Panc1 (cell line): ENCODE results near the gene RBM19. TPM values are rescaled to one million over a fixed set of nuclear protein-coding genes. Genes with fewer than 3 reads are reported as not detected.

Experiments used
- ATAC-seq: fragments of 200-7000 bp; cut with Tn5 transposase; 2 replicates; pipeline ENCODE4 v1.9.1; 2020; ENCODE audit warnings: mild to moderate bottlenecking, moderate library complexity
- BruUV-seq: library from RNA; stranded (reverse); fragments of 400-500 nt; replicated peaks from 2 replicates; lab custom pipeline; 2021; lab: Mats Ljungman, UMichigan
- CTCF ChIA-PET: fragments of 300-600 bp; sonication (Branson Sonifier 250); formaldehyde crosslinking; loops from one replicate; lab custom pipeline; 2022; ENCODE audit warnings: antibody characterized with exemption; lab: Charles Lee
- POLR2A ChIA-PET: fragments of 300-600 bp; sonication (Branson Sonifier 250); formaldehyde crosslinking; loops from one replicate; lab custom pipeline; 2022; ENCODE audit warnings: antibody characterized with exemption; lab: Charles Lee
- DNase-seq: peaks from one replicate; pipeline ENCODE4 v3.0.0-alpha.2; 2010; ENCODE audit warnings: low read depth, low spot score
- H3K27ac ChIP-seq: 2 replicates; pipeline ENCODE4 v1.5.1; 2011; ENCODE audit warnings: mild to moderate bottlenecking, low read length, inconsistent platforms
- H3K27me3 ChIP-seq: fragments of 200-500 bp; sonication (Bioruptor generic); 2 replicates; pipeline ENCODE4 v1.6.0; 2014; ENCODE audit warnings: low read length, inconsistent platforms; ENCODE audit not compliant: control insufficient read depth, insufficient read depth
- H3K36me3 ChIP-seq: fragments of 200-500 bp; sonication (Bioruptor generic); 2 replicates; pipeline ENCODE4 v1.5.1; 2014; ENCODE audit warnings: inconsistent platforms, mild to moderate bottlenecking, low read length, moderate library complexity; ENCODE audit not compliant: control insufficient read depth, insufficient read depth
- H3K4me1 ChIP-seq: 2 replicates; pipeline ENCODE4 v1.5.1; 2011; ENCODE audit warnings: inconsistent platforms, mild to moderate bottlenecking, low read length, moderate library complexity; ENCODE audit not compliant: control insufficient read depth, insufficient read depth
- H3K4me3 ChIP-seq, 2 experiments: 2 replicates each; pipeline ENCODE4 v1.5.1; 2011 to 2012; ENCODE audit warnings: low read depth in 2 of 2, low read length in 2 of 2, mild to moderate bottlenecking in 2 of 2, inconsistent platforms in 1 of 2, moderate library complexity in 1 of 2
- H3K9me3 ChIP-seq: fragments of 200-500 bp; sonication (Bioruptor generic); 2 replicates; pipeline ENCODE4 v1.5.1; 2014; ENCODE audit warnings: low read depth, mild to moderate bottlenecking, inconsistent platforms, low read length, moderate library complexity; ENCODE audit not compliant: control insufficient read depth, insufficient read depth
- CTCF ChIP-seq: fragments of 450-650 bp; IDR thresholded peaks from 2 replicates; pipeline ENCODE4 v1.5.1; 2017; ENCODE audit warnings: mild to moderate bottlenecking
- POLR2AphosphoS5 ChIP-seq: IDR thresholded peaks from 2 replicates; pipeline ENCODE4 v1.6.1; 2012; ENCODE audit warnings: mild to moderate bottlenecking, low read depth, low read length, moderate library complexity
- SIN3A ChIP-seq: IDR thresholded peaks from 2 replicates; pipeline ENCODE4 v1.6.1; 2012; ENCODE audit warnings: low read depth, mild to moderate bottlenecking, low read length, moderate library complexity, borderline replicate concordance; ENCODE audit not compliant: insufficient read depth
- TCF7L2 ChIP-seq: IDR thresholded peaks from 2 replicates; pipeline ENCODE4 v1.6.1; 2011; ENCODE audit warnings: mild to moderate bottlenecking, low read depth, low read length, inconsistent platforms
- in situ Hi-C: cut with HindIII; loops from 2 replicates; pipeline ENCODE4 v1.10.0; 2016; ENCODE audit warnings: low sequenced_read_pairs, low pct_unique_long_range_greater_than_20kb
- intact Hi-C: fragments of 100-400 bp; cut with micrococcal nuclease; formaldehyde crosslinking; loops from one replicate; pipeline ENCODE4 v1.10.0; 2022; ENCODE audit not compliant: unreplicated experiment
- total RNA-seq: library from RNA; stranded (reverse); gene quantifications from one replicate; pipeline ENCODE4 v1.2.1, GENCODE V29; 2021; ENCODE audit not compliant: unreplicated experiment
- TF ChIP-seq, protein P1 (sequence below), 2 experiments: IDR thresholded peaks; 2 replicates each; pipeline ENCODE4 v1.6.1; 2011 to 2012; ENCODE audit warnings: low read depth in 2 of 2, control low read depth in 1 of 2, low read length in 1 of 2, mild to moderate bottlenecking in 1 of 2, moderate library complexity in 1 of 2; ENCODE audit not compliant: insufficient read depth in 1 of 2

Gene RBM19
- total RNA-seq, 1 experiment from 2014 or later, result 44.8 TPM

DNA sequence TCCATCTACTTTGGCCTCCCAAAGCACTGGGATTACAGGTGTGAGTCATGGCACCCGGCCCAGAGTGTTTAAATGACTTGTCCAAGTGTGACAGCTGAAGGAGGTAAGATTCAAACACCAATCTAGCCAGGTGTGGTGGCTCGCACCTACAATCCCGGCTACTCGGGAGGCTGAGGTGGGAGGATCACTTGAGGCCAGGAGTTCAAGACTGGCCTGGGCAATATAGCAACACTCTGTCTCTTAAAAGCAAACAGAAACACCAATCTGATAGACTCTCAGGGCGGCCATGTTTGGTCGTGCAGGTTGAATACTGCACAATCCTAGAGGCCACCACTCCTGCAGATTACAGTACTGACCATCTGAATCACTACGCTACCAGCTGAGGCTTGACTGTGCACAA is 68.7 kb downstream of the RBM19 start:
- POLR2A ChIA-PET, result no interaction called here
- ATAC-seq (no peak), DNase-seq (no peak)
- no peak overlapping the region for H3K27ac ChIP-seq
- no peak for TF ChIP-seq CTCF
- TF ChIP-seq, protein P1, sequence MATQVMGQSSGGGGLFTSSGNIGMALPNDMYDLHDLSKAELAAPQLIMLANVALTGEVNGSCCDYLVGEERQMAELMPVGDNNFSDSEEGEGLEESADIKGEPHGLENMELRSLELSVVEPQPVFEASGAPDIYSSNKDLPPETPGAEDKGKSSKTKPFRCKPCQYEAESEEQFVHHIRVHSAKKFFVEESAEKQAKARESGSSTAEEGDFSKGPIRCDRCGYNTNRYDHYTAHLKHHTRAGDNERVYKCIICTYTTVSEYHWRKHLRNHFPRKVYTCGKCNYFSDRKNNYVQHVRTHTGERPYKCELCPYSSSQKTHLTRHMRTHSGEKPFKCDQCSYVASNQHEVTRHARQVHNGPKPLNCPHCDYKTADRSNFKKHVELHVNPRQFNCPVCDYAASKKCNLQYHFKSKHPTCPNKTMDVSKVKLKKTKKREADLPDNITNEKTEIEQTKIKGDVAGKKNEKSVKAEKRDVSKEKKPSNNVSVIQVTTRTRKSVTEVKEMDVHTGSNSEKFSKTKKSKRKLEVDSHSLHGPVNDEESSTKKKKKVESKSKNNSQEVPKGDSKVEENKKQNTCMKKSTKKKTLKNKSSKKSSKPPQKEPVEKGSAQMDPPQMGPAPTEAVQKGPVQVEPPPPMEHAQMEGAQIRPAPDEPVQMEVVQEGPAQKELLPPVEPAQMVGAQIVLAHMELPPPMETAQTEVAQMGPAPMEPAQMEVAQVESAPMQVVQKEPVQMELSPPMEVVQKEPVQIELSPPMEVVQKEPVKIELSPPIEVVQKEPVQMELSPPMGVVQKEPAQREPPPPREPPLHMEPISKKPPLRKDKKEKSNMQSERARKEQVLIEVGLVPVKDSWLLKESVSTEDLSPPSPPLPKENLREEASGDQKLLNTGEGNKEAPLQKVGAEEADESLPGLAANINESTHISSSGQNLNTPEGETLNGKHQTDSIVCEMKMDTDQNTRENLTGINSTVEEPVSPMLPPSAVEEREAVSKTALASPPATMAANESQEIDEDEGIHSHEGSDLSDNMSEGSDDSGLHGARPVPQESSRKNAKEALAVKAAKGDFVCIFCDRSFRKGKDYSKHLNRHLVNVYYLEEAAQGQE (IDR thresholded peaks at IDR 0.05; ENCODE audit: insufficient read depth in 1 of 2, low read depth in 2 of 2, low read length in 1 of 2), result no peak
- CTCF ChIA-PET, result no interaction called here
- H3K36me3 ChIP-seq, result no peaks in the 10 kb centered on the region; the same call in 1 of the 2 replicates
- no peaks in the 10 kb centered on the region for H3K4me1 ChIP-seq
- no peaks in the 10 kb centered on the region for H3K27me3 ChIP-seq
- no peaks in the 10 kb centered on the region for H3K9me3 ChIP-seq
- no TSS peak for BruUV-seq
- H3K4me3 ChIP-seq, result no peak overlapping the region
- in situ Hi-C loops (no loop called here), intact Hi-C loops (no loop called here)

DNA sequence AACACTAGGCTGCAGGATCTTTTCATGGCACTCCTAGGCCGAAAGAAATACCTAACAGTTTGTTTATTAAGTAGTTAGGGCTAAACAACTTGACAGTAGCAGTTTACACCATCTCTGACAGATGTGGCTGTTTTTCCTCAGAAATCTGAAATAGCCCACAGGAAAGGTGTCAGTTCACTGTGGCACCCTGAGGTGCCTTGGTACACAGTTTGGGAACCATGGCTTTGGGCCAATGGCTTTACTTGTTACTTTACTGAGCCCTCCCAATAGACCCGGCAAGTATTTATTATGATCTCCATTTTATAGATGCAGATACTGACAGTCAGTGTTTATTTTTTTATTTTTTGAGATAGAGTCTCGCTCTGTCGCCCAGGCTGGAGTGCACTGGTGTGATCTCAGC is 69.3 kb downstream of the RBM19 start:
- H3K27me3 ChIP-seq, result no peaks in the 10 kb centered on the region
- no peak overlapping the region for H3K4me3 ChIP-seq
- H3K27ac ChIP-seq, result no peak overlapping the region
- intact Hi-C loops, result no loop called here
- no peaks in the 10 kb centered on the region for H3K4me1 ChIP-seq
- no peaks in the 10 kb centered on the region for H3K9me3 ChIP-seq
- POLR2A ChIA-PET, result no interaction called here
- DNase-seq, result no peak
- no TSS peak for BruUV-seq
- no peaks in the 10 kb centered on the region; the same call in 1 of the 2 replicates for H3K36me3 ChIP-seq
- CTCF ChIA-PET, result no interaction called here
- TF ChIP-seq, protein P1 (IDR thresholded peaks at IDR 0.05; ENCODE audit: insufficient read depth in 1 of 2, low read depth in 2 of 2, low read length in 1 of 2), result no peak
- TF ChIP-seq POLR2AphosphoS5 (no peak), SIN3A (no peak), TCF7L2 (no peak), CTCF (no peak)
- in situ Hi-C loops, result no loop called here
- ATAC-seq, result no peak
